Measurements from ENCODE around the gene PRKCQ. TPM values are rescaled to one million over a fixed set of nuclear protein-coding genes. Genes with fewer than 3 reads are reported as not detected.
A peak's percentile ranks its signal among the peaks of the same experiment; 100 is the strongest.

The PRKCQ gene
- total RNA-seq, 8 experiments from 2014 or later = 0.10 to 3.9 (median 1.8) TPM; not detected in 1

DNA sequence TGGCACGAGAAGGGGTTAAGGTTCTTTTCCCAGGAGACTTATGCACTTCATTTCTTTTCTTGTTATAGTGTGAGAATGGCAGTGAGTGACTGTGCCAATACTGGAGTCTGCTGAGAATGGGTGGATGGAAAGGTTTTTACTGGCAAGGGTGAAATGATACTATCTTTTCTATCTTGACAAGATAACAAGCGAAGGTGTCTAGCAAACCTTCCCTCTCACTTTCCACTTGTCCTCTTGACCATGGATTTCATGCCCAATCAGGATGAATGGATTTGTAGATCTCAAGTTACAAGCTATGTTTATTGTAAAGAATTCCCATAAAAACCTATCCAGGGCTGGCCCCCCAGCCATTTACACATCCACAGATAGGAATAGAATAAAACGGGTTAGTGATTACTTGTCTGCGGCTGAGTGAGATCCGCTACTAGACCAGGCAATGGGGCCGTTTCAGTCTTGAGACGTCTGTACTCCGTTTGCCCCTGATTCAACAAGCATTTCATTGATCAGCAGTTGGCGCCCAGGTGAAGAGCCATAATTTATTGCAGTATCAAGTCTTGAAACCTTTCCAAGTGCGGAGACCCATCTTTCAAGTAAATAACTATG lies 152.6 kb downstream of the PRKCQ start:
- WGBS, 10 experiments = 0 to 100% (median 73%) methylated on average over 1 to 6 of the region's 10 CpGs; no CpG with 5 or more reads in 2 of the 10 experiments
- ATAC-seq (replicated peaks in 6 of 8) = peak in 1 of 8 experiments; percentile 14

DNA sequence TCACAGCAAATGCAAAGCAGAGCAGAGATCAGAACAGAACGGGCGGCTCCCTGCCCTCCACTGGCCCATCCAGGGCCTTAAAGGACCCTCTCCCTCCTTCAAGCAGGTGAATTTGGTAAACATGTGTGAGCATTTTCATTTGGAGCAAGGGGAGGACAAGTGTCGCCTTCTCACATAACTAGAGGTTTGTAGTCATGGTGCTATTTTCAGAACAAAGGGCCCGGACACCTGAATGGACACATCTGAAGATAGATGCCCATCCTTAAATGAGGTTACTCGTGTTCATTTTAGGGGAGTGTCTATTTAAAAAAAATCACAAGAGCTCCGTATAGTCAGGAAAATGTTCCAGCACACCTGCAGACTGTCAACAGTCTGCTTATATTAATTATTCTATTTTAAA lies 153.8 kb downstream of the PRKCQ start:
- no peak overlapping the region for H3K27ac ChIP-seq
- in situ Hi-C loops (cut with MboI; ENCODE audit: low pct_unique_long_range_greater_than_20kb in 2 of 9, low sequenced_read_pairs in 9 of 9, unreplicated experiment in 9 of 9) = loop anchor here in 4 of 9 experiments (25.0 kb wide), 3 partner anchors 236 to 986 kb away; partner anchors contain the start of gene SFMBT2 (in 1 of the 4)
- no peak for ATAC-seq (replicated peaks in 6 of 8)
- no peak overlapping the region for H3K4me3 ChIP-seq
- WGBS, 10 experiments = 11 to 100% (median 60%) methylated on average over 1 to 6 of the region's 6 CpGs; no CpG with 5 or more reads in 1 of the 10 experiments
- no peaks in the 10 kb centered on the region for H3K4me1 ChIP-seq (replicated peaks in 1 of 2)

More for the DNA sequence above, 152.6 kb downstream of the PRKCQ start:
- in situ Hi-C loops (cut with MboI; ENCODE audit: low pct_unique_long_range_greater_than_20kb in 2 of 9, low sequenced_read_pairs in 9 of 9, unreplicated experiment in 9 of 9) = loop anchor here in 4 of 9 experiments (25.0 kb wide), 3 partner anchors 235 to 985 kb away; partner anchors contain the start of gene SFMBT2 (in 1 of the 4)
- no peak overlapping the region for H3K27ac ChIP-seq
- H3K4me3 ChIP-seq = no peak overlapping the region
- H3K4me1 ChIP-seq (replicated peaks in 1 of 2) = no peaks in the 10 kb centered on the region

DNA sequence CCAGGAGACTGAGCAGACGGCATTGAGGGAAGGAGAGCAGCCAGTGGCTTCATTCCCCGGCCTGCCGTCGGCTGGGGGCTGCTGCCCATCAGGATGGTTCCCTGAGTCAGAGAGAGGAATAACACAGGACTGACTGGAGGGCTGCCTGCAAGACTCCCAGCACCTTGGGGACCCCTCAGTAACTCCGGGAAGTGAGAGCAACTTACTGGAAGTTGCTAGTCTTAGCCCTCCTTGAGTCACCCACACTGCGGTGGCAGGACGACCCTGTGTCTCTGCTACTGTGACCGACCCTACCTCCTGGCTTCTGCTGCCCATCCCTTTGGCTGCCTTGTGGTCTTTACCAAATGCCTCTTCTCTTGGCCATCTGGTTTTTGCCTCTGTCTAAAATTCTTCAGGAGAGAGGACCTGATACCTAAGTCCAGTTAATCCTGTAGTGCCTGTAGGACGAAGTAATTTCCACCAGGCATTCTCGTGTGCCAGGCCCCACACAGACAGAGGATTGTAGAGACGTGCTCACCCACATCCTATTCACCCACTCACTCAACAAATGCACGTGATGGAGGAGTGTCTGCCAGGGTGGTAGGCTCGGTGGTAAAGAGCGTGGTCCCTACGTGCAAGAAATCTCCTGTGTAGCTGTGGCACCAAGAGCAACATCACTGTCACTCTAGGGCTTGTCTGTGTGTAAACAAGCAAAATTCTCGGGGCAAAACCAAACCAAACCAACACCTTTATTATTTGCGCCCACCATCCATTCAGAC lies 156.5 kb downstream of the PRKCQ start:
- in situ Hi-C loops (cut with MboI; ENCODE audit: low pct_unique_long_range_greater_than_20kb in 2 of 9, low sequenced_read_pairs in 9 of 9, unreplicated experiment in 9 of 9) = loop anchor here in 6 of 9 experiments (25.0 kb wide), 4 partner anchors 239 to 989 kb away; partner anchors contain the start of genes RBM17 (in 1 of the 6) and SFMBT2 (in 1 of the 6)
- no peak for ATAC-seq (replicated peaks in 6 of 8)
- Histone ChIP-seq H3K4me3 (no peak overlapping the region), H3K4me1 (replicated peaks in 1 of 2) (no peaks in the 10 kb centered on the region), H3K27ac (no peak overlapping the region)
- WGBS, 10 experiments = 33 to 100% (median 80%) methylated on average over 2 to 14 of the region's 17 CpGs; no CpG with 5 or more reads in 1 of the 10 experiments

DNA sequence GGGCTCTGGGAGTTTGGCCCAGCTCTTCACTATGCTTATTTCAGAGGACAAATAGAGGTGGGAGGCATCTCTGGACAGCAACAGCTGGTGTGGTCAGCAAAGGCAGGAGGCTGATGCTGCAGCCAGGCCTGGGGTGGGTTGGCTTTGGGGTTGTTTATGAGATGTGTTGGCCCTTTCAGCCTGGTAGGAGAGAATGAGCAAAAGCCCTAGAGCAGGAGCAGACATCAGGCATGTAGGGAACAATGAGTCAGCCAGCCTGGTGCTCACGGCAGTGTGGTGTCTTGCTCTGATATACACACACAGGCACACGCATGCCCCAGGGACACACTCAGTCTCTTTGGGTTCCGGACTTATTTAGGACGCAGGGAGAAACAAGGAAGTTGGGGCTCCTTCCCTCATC lies 157.1 kb downstream of the PRKCQ start:
- peak in 1 of 8 experiments; percentile 35 for ATAC-seq (replicated peaks in 6 of 8)
- Histone ChIP-seq H3K4me3 (no peak overlapping the region), H3K27ac (no peak overlapping the region), H3K4me1 (replicated peaks in 1 of 2) (no peaks in the 10 kb centered on the region)
- 17 to 100% (median 42%) methylated on average over 1 to 3 of the region's 4 CpGs; no CpG with 5 or more reads in 7 of the 10 experiments for WGBS, 10 experiments
- in situ Hi-C loops (cut with MboI; ENCODE audit: low pct_unique_long_range_greater_than_20kb in 2 of 9, low sequenced_read_pairs in 9 of 9, unreplicated experiment in 9 of 9) = loop anchor here in 6 of 9 experiments (25.0 kb wide), 4 partner anchors 239 to 989 kb away; partner anchors contain the start of genes RBM17 (in 1 of the 6) and SFMBT2 (in 1 of the 6)

DNA sequence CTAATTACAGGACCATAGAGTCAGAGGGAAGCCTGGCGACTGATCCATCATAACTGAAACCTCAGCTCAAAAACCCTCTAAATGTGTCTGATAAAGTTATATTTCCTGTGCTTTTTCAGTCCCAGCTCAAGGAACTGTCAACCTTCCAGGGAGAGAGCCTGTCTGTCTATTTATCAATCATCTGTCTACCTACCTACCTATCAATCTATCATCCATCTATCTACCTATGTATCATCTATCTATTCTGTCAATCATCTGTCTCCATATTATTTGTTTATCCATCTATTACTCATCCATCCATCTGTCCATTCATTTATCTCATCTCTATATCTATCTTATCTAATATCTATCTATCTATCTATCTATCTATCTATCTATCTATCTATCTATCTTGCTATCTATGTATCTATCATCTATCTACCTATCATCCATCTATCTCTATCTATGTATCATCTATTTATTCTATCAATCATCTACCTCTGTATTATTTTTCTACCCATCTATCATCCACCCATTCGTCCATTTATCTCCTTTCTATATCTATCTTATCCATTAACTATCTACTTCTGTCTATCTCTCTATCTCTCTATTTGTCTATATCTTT lies 161.4 kb downstream of the PRKCQ start:
- Histone ChIP-seq H3K4me1 (replicated peaks in 1 of 2) (no peaks in the 10 kb centered on the region), H3K27ac (no peak overlapping the region), H3K4me3 (no peak overlapping the region)
- WGBS, 10 experiments = 11 to 100% (median 80%) methylated on average over 1 to 2 of the region's 2 CpGs; no CpG with 5 or more reads in 1 of the 10 experiments
- no peak for ATAC-seq (replicated peaks in 6 of 8)
- in situ Hi-C loops (cut with MboI; ENCODE audit: low pct_unique_long_range_greater_than_20kb in 2 of 9, low sequenced_read_pairs in 9 of 9, unreplicated experiment in 9 of 9) = loop anchor here in 6 of 9 experiments (10.0 to 25.0 kb wide), 5 partner anchors 244 to 994 kb away; partner anchors contain the start of genes RBM17 (in 1 of the 6) and SFMBT2 (in 1 of the 6)

DNA sequence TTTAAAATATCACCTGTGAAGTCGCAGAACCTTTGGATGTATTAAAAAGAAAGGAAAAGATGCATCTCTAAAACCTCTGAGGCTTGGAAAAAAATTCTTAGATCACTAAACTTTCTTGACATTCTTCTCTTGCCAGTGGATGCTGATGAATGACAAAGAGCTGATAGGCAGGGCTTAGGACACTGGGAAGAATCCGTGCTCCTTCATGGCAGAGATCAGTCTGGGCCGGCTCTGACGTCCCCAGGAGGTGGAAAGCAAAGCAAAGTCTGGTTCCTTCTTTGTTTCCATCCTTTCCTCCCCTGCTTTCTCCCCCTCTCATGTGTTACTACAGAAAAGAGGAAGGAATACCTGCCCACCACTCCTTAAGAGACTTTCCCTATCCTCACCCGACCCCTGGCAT lies 161.9 kb downstream of the PRKCQ start:
- no peak for ATAC-seq (replicated peaks in 6 of 8)
- in situ Hi-C loops (cut with MboI; ENCODE audit: low pct_unique_long_range_greater_than_20kb in 2 of 9, low sequenced_read_pairs in 9 of 9, unreplicated experiment in 9 of 9) = loop anchor here in 6 of 9 experiments (10.0 to 25.0 kb wide), 5 partner anchors 244 to 994 kb away; partner anchors contain the start of genes RBM17 (in 1 of the 6) and SFMBT2 (in 1 of the 6)
- no peak overlapping the region for H3K27ac ChIP-seq
- H3K4me3 ChIP-seq = no peak overlapping the region
- WGBS, 10 experiments = 27 to 83% (median 47%) methylated on average over 1 to 4 of the region's 5 CpGs; no CpG with 5 or more reads in 3 of the 10 experiments
- H3K4me1 ChIP-seq (replicated peaks in 1 of 2) = no peaks in the 10 kb centered on the region

DNA sequence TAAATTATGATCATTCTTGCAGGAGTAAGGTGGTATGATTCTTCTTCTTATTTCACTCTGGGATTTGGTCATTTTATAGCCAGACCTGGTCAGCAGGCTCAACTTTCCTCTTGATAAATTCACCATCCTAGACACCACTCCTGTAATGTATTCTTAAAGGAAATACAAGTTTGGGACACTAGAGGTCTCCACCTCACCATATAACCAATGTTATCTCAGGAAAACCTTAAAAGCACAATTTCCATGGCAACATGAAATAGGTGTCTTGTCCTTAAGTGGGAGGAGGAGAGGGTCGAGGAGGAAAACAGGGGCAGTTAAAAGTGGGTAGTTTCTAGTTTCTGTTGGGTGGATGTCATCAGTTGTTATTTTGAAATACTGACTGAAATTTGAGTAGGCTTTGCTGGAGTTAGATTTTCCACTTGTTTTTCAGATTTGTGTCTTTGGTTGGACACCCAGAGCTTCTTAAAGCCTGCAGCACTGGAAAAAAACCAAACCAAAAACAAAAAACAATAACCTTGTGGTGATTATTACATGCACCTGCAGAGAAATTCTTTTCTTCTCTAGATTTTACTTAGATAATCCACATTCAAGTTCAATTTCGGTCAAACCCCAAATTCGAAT lies 163.1 kb downstream of the PRKCQ start:
- H3K4me3 ChIP-seq = no peak overlapping the region
- in situ Hi-C loops (cut with MboI; ENCODE audit: low pct_unique_long_range_greater_than_20kb in 2 of 9, low sequenced_read_pairs in 9 of 9, unreplicated experiment in 9 of 9) = loop anchor here in 6 of 9 experiments (10.0 to 25.0 kb wide), 5 partner anchors 245 to 995 kb away; partner anchors contain the start of genes RBM17 (in 1 of the 6) and SFMBT2 (in 1 of the 6)
- H3K4me1 ChIP-seq (replicated peaks in 1 of 2) = no peaks in the 10 kb centered on the region
- no peak overlapping the region for H3K27ac ChIP-seq
- ATAC-seq (replicated peaks in 6 of 8) = peak; percentile 33 to 88 (median 72)
- WGBS, 10 experiments = 0 to 95% (median 63%) methylated on average over 1 to 3 of the region's 3 CpGs; no CpG with 5 or more reads in 3 of the 10 experiments

DNA sequence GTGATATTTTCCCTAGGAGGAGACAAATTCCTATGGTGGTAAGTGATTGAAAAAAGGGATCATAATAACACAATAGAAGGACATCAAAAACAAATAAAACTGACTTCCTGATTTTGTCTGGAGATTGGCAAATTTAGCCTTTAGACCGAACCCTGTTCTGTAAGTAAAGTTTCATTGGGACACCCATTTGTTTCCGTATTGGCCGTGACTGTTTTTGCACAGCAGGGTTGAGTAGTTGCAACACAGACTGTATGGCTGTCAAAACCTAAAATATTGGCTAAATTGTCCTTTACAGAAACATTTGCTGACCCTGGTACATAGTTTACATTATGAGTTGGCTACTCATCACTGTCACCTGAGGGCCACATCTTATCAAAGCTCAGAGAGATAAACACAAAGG lies 168.6 kb downstream of the PRKCQ start:
- Histone ChIP-seq H3K4me1 (replicated peaks in 1 of 2) (peaks cover 5 to 10% of the 10 kb centered on the region in 2 donors), H3K4me3 (no peak overlapping the region), H3K27ac (no peak overlapping the region)
- 60 to 100% (median 88%) methylated on average over 1 to 3 of the region's 3 CpGs; no CpG with 5 or more reads in 1 of the 10 experiments for WGBS, 10 experiments
- in situ Hi-C loops (cut with MboI; ENCODE audit: low pct_unique_long_range_greater_than_20kb in 2 of 9, low sequenced_read_pairs in 9 of 9, unreplicated experiment in 9 of 9) = loop anchor here in 6 of 9 experiments (10.0 to 25.0 kb wide), 5 partner anchors 251 to 1001 kb away; partner anchors contain the start of genes RBM17 (in 1 of the 6) and SFMBT2 (in 1 of the 6)
- ATAC-seq (replicated peaks in 6 of 8) = no peak

DNA sequence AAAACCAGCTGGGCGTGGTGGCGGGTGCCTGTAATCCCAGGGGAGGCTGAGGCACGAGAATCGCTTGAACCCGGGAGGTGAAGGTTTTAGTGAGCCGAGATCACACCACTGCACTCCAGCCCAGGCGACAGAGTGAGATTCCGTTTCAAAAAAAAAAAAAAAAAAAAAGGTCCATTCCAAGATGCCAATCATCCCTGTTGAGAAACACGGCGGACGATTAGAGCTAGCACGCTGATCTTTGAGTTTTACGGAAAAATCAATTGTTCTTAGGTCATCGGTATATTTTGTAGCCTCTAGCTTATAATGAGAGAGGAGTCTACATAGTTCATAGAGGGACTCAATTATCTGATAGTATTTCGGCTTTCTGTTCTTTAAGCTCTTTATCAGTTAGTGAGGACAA lies 169.2 kb downstream of the PRKCQ start:
- WGBS, 10 experiments = 80 to 100% (median 97%) methylated on average over 1 to 12 of the region's 15 CpGs
- in situ Hi-C loops (cut with MboI; ENCODE audit: low pct_unique_long_range_greater_than_20kb in 2 of 9, low sequenced_read_pairs in 9 of 9, unreplicated experiment in 9 of 9) = loop anchor here in 6 of 9 experiments (10.0 to 25.0 kb wide), 5 partner anchors 251 to 1001 kb away; partner anchors contain the start of genes RBM17 (in 1 of the 6) and SFMBT2 (in 1 of the 6)
- no peak for ATAC-seq (replicated peaks in 6 of 8)
- H3K4me3 ChIP-seq = no peak overlapping the region
- peak overlapping the region in 1 of 2 donors; percentile 56 for H3K27ac ChIP-seq
- peaks cover 5 to 10% of the 10 kb centered on the region in 2 donors for H3K4me1 ChIP-seq (replicated peaks in 1 of 2)

DNA sequence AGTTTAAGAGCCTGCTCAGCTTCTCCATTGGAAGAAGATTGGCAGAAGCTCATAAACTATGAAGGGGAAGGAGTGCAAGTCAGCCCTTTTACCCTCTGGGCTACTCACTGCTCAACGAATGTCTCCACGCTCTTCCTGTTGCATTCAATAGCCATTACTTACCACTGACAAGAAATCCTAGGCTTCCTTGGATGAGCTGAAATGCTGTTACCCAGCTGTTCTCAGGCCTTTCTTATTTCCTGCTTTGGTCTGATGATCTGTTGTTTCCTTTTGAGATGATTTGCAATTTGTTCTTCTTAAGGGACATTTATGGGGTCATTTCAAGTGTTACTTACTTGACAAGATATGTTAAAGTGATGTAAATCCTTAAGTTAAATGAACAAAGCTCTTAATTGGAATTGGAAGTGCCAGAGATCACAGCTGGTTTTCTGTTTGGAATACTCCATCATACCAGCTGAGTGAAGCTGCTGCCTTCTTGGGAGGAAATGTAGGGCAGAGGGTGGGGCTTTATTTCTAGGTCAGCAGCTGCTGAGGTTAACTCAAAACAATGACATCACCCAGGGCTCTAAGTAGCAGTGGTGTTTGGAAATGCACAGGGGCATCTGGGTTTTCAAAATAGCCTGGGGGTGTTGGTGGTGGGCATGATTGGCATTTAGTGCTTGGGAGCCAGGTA lies 170.0 kb downstream of the PRKCQ start:
- peak; percentile 57 to 94 (median 84) for ATAC-seq (replicated peaks in 6 of 8)
- H3K27ac ChIP-seq = peak overlapping the region; percentile 41 to 56
- 0 to 57% (median 40%) methylated on average over 1 to 2 of the region's 2 CpGs; no CpG with 5 or more reads in 3 of the 10 experiments for WGBS, 10 experiments
- in situ Hi-C loops (cut with MboI; ENCODE audit: low pct_unique_long_range_greater_than_20kb in 2 of 9, low sequenced_read_pairs in 9 of 9, unreplicated experiment in 9 of 9) = loop anchor here in 6 of 9 experiments (10.0 to 25.0 kb wide), 5 partner anchors 252 to 1002 kb away; partner anchors contain the start of genes RBM17 (in 1 of the 6) and SFMBT2 (in 1 of the 6)
- H3K4me1 ChIP-seq (replicated peaks in 1 of 2) = peaks cover 5 to 10% of the 10 kb centered on the region in 2 donors
- H3K4me3 ChIP-seq = no peak overlapping the region

DNA sequence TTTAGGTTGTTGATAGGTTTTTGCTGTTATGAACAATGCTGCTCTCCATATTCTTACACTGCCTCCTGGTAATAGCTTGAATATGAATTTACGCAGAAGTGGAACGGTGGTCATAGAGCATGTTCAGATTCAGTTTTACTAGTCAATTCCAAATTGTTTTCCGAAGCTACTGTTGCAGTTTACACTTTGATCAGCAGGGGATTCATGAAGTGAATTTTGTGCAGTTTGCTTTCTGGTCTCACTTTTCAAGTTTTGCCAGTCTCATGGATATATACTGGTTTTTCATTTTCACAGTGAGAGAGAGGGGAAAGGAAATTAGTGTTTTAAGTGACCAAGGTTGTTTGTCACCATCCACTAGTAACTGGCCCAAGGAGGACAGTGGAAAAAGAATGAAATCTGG lies 171.3 kb downstream of the PRKCQ start:
- 69 to 100% (median 88%) methylated on average over 1 to 3 of the region's 3 CpGs; no CpG with 5 or more reads in 2 of the 10 experiments for WGBS, 10 experiments
- ATAC-seq (replicated peaks in 6 of 8) = no peak
- in situ Hi-C loops (cut with MboI; ENCODE audit: low pct_unique_long_range_greater_than_20kb in 2 of 9, low sequenced_read_pairs in 9 of 9, unreplicated experiment in 9 of 9) = loop anchor here in 6 of 9 experiments (25.0 kb wide), 4 partner anchors 254 to 1004 kb away; partner anchors contain the start of genes RBM17 (in 1 of the 6) and SFMBT2 (in 1 of the 6)
- Histone ChIP-seq H3K4me3 (no peak overlapping the region), H3K4me1 (replicated peaks in 1 of 2) (peaks cover 5 to 10% of the 10 kb centered on the region in 2 donors), H3K27ac (no peak overlapping the region)

Measured in motor neuron (in vitro differentiated cells).